Endodermal cell (in vitro differentiated cells): ENCODE results near the gene EIF4E3. TPM values are rescaled to one million over a fixed set of nuclear protein-coding genes. Genes with fewer than 3 reads are reported as not detected.

Source experiments
- DNase-seq: peaks from one replicate; pipeline ENCODE4 v3.0.0-alpha.2; 2017
- H3K27ac ChIP-seq: 2 replicates; pipeline ENCODE4 v1.5.1; 2013; ENCODE audit warnings: mild to moderate bottlenecking, low read depth, low read length, moderate library complexity
- H3K27me3 ChIP-seq: 2 replicates; pipeline ENCODE4 v1.6.1; 2013; ENCODE audit warnings: mild to moderate bottlenecking, low read length, moderate library complexity; ENCODE audit not compliant: insufficient read depth, control insufficient read depth, poor library complexity, severe bottlenecking
- H3K36me3 ChIP-seq: 2 replicates; pipeline ENCODE4 v1.7.0; 2013; ENCODE audit warnings: mild to moderate bottlenecking, low read length, moderate library complexity; ENCODE audit not compliant: control insufficient read depth, insufficient read depth
- H3K4me1 ChIP-seq: one replicate; pipeline ENCODE4 v1.7.0; 2013; ENCODE audit warnings: low read length; ENCODE audit not compliant: control insufficient read depth, insufficient read depth
- H3K4me3 ChIP-seq: 2 replicates; pipeline ENCODE4 v1.5.1; 2013; ENCODE audit warnings: mild to moderate bottlenecking, low read length, moderate library complexity
- H3K9ac ChIP-seq: 2 replicates; pipeline ENCODE4 v1.6.1; 2013; ENCODE audit warnings: mild to moderate bottlenecking, low read length, moderate library complexity; ENCODE audit not compliant: poor library complexity, severe bottlenecking; ENCODE audit errors: extremely low read depth
- H3K9me3 ChIP-seq: 2 replicates; pipeline ENCODE4 v1.6.1; 2013; ENCODE audit warnings: mild to moderate bottlenecking, low read length, moderate library complexity; ENCODE audit not compliant: control insufficient read depth
- H3K27ac Mint-ChIP-seq: 2 replicates; pipeline ENCODE4 v1.8.0; 2020; ENCODE audit warnings: mixed read lengths
- H3K27me3 Mint-ChIP-seq: 2 replicates; pipeline ENCODE4 v1.8.0; 2021; ENCODE audit warnings: mild to moderate bottlenecking, mixed read lengths; ENCODE audit not compliant: insufficient read depth
- H3K36me3 Mint-ChIP-seq: 2 replicates; pipeline ENCODE4 v1.8.0; 2020; ENCODE audit warnings: low read depth, mixed read lengths
- H3K4me1 Mint-ChIP-seq: 2 replicates; pipeline ENCODE4 v1.8.0; 2020; ENCODE audit warnings: mixed read lengths
- H3K4me3 Mint-ChIP-seq: 2 replicates; pipeline ENCODE4 v1.8.0; 2020; ENCODE audit warnings: mild to moderate bottlenecking, moderate library complexity, mixed read lengths
- H3K9me3 Mint-ChIP-seq: 2 replicates; pipeline ENCODE4 v1.8.0; 2020; ENCODE audit warnings: mild to moderate bottlenecking, mixed read lengths
- CTCF ChIP-seq: fragments of 200-600 bp; sonication (generic); conservative IDR thresholded peaks from 2 replicates; pipeline ENCODE4 v1.5.0; 2021; ENCODE audit warnings: antibody characterized with exemption, mild to moderate bottlenecking
- WGBS, 2 experiments: methylation state at CpG; one replicate each; pipeline versions ENCODE4 v1.1.5 to v1.1.7; 2013; ENCODE audit warnings: missing lambda C conversion rate in 2 of 2, mixed read lengths in 1 of 2; ENCODE audit not compliant: insufficient coverage in 1 of 2, insufficient read length in 1 of 2; 5-methylcytosine and 5-hydroxymethylcytosine counted together
- total RNA-seq, 2 donors: library from RNA; stranded (reverse); fragmentation: NEBNext Ultra II Directional in 1 of 2; extraction: Animal tissue kit (Norgen Biotek cat#: 25700) in 1 of 2; gene quantifications; 2 replicates in 1 of 2; 3 replicates in 1 of 2; pipeline ENCODE4 v1.2.1, GENCODE V29; 2021

EIF4E3 gene
- total RNA-seq, 2 donors from 2014 or later = 1.9 to 5.5 TPM

- Histone ChIP-seq H3K9me3 (no peaks in the 10 kb centered on the region), H3K4me3 (no peak overlapping the region), H3K9ac (no peak overlapping the region), H3K36me3 (no peaks in the 10 kb centered on the region), H3K27me3 (peaks cover 44% of the 10 kb centered on the region), H3K4me1 (no peaks in the 10 kb centered on the region), H3K27ac (no peak overlapping the region)
- Mint-ChIP-seq H3K9me3 (no peaks in the 10 kb centered on the region), H3K36me3 (no peaks in the 10 kb centered on the region), H3K27me3 (peaks cover 67% of the 10 kb centered on the region), H3K4me3 (no peak overlapping the region), H3K4me1 (peaks cover 7% of the 10 kb centered on the region), H3K27ac (no peak overlapping the region)
- no peak for DNase-seq
- 80 to 97% methylated on average over 1 to 2 of the region's 2 CpGs for WGBS, 2 experiments
- no peak for TF ChIP-seq CTCF
These were observed 32.9 kb upstream of the EIF4E3 start for GRCh38 chr3:71758091-71758490.

DNA sequence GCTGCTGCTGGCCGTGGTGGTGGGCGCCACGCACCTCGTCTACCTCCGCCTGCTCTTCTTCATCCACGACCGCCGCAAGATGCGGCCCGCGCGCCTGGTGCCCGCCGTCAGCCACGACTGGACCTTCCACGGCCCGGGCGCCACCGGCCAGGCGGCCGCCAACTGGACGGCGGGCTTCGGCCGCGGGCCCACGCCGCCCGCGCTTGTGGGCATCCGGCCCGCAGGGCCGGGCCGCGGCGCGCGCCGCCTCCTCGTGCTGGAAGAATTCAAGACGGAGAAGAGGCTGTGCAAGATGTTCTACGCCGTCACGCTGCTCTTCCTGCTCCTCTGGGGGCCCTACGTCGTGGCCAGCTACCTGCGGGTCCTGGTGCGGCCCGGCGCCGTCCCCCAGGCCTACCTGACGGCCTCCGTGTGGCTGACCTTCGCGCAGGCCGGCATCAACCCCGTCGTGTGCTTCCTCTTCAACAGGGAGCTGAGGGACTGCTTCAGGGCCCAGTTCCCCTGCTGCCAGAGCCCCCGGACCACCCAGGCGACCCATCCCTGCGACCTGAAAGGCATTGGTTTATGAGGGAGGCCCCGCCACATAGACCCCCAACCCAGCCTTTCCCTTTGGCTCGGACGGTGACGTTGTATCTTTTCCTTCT lies 29.5 kb upstream of the EIF4E3 start:
- peak overlapping the region; percentile 61 for H3K4me3 Mint-ChIP-seq
- DNase-seq = peak; percentile 62

DNA sequence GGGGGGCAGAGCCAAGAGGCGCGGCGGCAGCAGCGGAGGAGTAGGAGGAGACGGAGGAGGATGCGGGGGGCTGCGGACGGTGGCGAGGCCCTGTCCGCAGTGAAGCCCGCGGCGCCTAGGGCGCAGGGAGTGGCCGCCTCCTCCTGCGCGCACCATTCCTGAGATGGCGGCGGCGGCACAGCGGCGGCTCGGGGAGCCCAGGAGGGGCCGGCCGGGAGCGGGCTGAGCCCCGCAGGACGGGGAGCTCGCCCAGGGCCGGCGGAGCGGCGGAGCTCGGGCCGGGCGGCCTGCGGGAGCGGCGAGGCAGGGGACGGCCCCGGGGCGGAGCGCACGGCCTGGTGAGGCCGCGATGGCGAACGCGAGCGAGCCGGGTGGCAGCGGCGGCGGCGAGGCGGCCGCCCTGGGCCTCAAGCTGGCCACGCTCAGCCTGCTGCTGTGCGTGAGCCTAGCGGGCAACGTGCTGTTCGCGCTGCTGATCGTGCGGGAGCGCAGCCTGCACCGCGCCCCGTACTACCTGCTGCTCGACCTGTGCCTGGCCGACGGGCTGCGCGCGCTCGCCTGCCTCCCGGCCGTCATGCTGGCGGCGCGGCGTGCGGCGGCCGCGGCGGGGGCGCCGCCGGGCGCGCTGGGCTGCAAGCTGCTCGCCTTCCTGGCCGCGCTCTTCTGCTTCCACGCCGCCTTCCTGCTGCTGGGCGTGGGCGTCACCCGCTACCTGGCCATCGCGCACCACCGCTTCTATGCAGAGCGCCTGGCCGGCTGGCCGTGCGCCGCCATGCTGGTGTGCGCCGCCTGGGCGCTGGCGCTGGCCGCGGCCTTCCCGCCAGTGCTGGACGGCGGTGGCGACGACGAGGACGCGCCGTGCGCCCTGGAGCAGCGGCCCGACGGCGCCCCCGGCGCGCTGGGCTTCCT lies 28.8 kb upstream of the EIF4E3 start, which contains the start of gene GPR27:
Gene GPR27 (plus strand): TSS at position 155 of the 909 bp plus-strand sequence. CDS start 195 bp downstream, at position 350.
- peaks cover 78% of the 10 kb centered on the region for H3K27me3 Mint-ChIP-seq
- peaks cover 80% of the 10 kb centered on the region for H3K27me3 ChIP-seq

More for the DNA sequence above, 29.5 kb upstream of the EIF4E3 start:
- H3K9ac ChIP-seq = no peak overlapping the region
- no peaks in the 10 kb centered on the region for H3K9me3 ChIP-seq
- Mint-ChIP-seq H3K36me3 (no peaks in the 10 kb centered on the region), H3K9me3 (no peaks in the 10 kb centered on the region), H3K27me3 (peaks cover 78% of the 10 kb centered on the region), H3K27ac (no peak overlapping the region), H3K4me1 (peaks cover 9% of the 10 kb centered on the region)
- no peak for TF ChIP-seq CTCF
- 43 to 50% methylated on average over 25 to 65 of the region's 65 CpGs for WGBS, 2 experiments
- H3K4me1 ChIP-seq = peaks cover 3% of the 10 kb centered on the region
- H3K27me3 ChIP-seq = peaks cover 72% of the 10 kb centered on the region
- H3K4me3 ChIP-seq = no peak overlapping the region
- no peak overlapping the region for H3K27ac ChIP-seq
- no peaks in the 10 kb centered on the region for H3K36me3 ChIP-seq

More for the DNA sequence above, 28.8 kb upstream of the EIF4E3 start, which contains the start of gene GPR27:
- Mint-ChIP-seq H3K4me1 (peaks cover 9% of the 10 kb centered on the region), H3K27ac (no peak within 1 kb of the TSS), H3K9me3 (no peaks in the 10 kb centered on the region), H3K36me3 (no peaks in the 10 kb centered on the region), H3K4me3 (peak within 1 kb of the TSS; percentile 61)
- WGBS, 2 experiments = 1% methylated on average over 41 to 131 of the region's 131 CpGs
- H3K9ac ChIP-seq = no peak within 1 kb of the TSS
- H3K4me3 ChIP-seq = peak within 1 kb of the TSS; percentile 74
- H3K4me1 ChIP-seq = peaks cover 3% of the 10 kb centered on the region
- DNase-seq = peak; percentile 78
- no peak for TF ChIP-seq CTCF
- no peaks in the 10 kb centered on the region for H3K36me3 ChIP-seq
- H3K27ac ChIP-seq = no peak within 1 kb of the TSS
- H3K9me3 ChIP-seq = no peaks in the 10 kb centered on the region
